ENCODE measurements around the gene AGBL3. TPM values are rescaled to one million over a fixed set of nuclear protein-coding genes. Genes with fewer than 3 reads are reported as not detected.

Gene AGBL3
- total RNA-seq: 1.1 TPM
- long read RNA-seq, partial matches to known transcripts: 1 of 3 reads
- long read RNA-seq, other reads (novel, unspliced or antisense): 2 of 3 reads

GRCh38 chr7:134986363-134987251 lies at the start of gene AGBL3:
AGBL3 (plus strand) TSS chr7:134986508; CDS start chr7:134987934, 1,426 bp downstream.
- ATAC-seq (peak; percentile 99), DNase-seq (peak; percentile 98)
- intact Hi-C loops (cut with micrococcal nuclease): loop anchor here (5.0 kb wide), 1 partner anchor 181 kb away; no protein-coding TSS in a partner anchor

DNA sequence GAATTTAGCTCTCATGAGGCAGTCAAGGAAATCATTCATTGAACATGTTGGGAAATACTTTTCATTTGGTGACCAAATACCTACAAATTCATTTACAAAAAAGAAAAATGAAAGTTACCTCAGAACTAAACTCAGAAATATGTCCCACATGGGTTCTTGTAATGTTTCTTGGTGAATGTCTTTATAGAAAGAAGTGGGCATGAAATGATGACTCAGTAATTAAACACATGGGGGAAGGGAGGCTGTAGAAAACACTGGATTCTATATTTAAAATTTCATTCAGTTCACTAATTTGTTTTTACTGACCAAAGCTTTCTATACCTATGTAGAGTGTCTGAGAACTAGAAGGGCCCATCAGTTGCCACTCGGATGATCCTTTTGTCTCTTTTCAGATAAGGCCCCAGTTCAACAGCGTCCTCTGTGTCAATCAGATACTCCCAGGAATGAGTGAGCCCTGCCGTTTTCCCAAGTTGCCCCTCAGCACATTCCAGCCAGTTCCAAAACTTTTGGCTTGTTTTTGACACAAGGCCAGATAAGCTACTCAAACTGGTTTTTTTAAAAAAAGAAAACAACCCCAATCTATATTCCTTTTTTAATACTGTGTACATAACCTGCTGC lies 49.3 kb upstream of the AGBL3 start:
- intact Hi-C loops (cut with micrococcal nuclease): no loop called here
- ATAC-seq (no peak), DNase-seq (no peak)

DNA sequence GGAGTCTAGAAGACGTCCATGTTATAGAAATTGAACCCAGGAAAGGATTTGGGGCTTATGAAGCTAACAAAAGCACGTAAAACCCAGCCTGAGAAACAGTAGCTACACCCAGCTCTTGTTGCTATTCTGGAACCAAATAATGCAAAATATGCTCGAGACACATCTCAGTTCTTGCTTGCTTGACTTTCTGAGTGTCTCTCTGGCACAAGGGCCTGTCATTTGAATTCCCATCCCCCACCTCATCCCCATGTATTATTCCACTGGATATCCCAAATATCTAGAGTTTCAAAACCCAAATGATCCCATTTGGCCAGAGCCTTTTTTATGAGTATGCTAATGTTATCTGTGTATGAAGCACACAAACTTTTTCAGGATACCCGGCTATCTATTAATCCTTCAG lies 48.2 kb upstream of the AGBL3 start:
- intact Hi-C loops (cut with micrococcal nuclease): no loop called here
- no peak for ATAC-seq
- DNase-seq: no peak

DNA sequence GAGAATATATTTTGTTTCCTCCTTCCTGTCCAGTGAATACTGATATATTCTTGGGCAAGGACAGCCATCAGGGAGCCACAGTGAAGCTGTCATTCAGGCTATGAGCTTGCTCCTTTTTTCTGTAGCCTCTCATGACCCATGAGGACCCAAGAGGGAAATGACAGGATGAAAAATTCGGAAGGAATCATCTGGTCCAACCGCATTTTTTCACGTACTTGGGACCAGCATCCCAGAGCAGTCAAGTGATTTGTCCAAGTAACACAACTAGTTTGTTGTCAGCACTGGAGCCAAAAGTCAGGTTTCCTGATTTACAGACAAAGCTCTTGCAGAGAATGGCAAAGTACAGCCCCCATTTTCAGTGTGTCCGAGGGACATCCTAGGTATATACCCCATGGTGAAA lies 47.2 kb upstream of the AGBL3 start:
- ATAC-seq (no peak), DNase-seq (no peak)
- intact Hi-C loops (cut with micrococcal nuclease): no loop called here

- intact Hi-C loops (cut with micrococcal nuclease): loop anchor here (10.0 kb wide), 2 partner anchors 46 to 166 kb away; partner anchors contain the start of gene CALD1
- no peak for DNase-seq
- no peak for ATAC-seq
Observed at GRCh38 chr7:134940729-134941128, 45.6 kb upstream of the AGBL3 start.

GRCh38 chr7:134941185-134941900 lies 45.0 kb upstream of the AGBL3 start:
- no peak for DNase-seq
- peak; percentile 57 for ATAC-seq
- intact Hi-C loops (cut with micrococcal nuclease): loop anchor here (10.0 kb wide), 2 partner anchors 47 to 167 kb away; partner anchors contain the start of gene CALD1

DNA sequence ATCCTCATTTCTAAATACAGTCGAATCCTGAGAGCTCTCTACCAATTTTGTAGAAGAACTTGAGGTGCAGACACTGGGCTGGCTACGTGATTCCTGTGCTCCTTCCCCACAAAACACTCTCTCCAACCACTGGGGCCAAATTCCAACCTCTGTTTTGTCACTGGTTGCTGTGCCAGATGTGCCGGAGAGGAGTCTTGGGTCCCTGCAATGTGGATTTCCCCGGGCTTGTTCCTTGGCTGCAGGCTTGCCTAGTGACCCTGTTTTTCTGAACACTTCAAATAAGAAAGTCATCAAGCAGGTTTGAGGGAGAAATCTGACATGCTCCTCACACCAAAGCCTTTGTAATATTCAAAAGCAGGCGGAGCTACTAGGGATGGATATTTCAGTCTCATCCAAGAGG lies 44.4 kb upstream of the AGBL3 start:
- ATAC-seq (no peak), DNase-seq (no peak)
- intact Hi-C loops (cut with micrococcal nuclease): loop anchor here (10.0 kb wide), 2 partner anchors 47 to 167 kb away; partner anchors contain the start of gene CALD1

DNA sequence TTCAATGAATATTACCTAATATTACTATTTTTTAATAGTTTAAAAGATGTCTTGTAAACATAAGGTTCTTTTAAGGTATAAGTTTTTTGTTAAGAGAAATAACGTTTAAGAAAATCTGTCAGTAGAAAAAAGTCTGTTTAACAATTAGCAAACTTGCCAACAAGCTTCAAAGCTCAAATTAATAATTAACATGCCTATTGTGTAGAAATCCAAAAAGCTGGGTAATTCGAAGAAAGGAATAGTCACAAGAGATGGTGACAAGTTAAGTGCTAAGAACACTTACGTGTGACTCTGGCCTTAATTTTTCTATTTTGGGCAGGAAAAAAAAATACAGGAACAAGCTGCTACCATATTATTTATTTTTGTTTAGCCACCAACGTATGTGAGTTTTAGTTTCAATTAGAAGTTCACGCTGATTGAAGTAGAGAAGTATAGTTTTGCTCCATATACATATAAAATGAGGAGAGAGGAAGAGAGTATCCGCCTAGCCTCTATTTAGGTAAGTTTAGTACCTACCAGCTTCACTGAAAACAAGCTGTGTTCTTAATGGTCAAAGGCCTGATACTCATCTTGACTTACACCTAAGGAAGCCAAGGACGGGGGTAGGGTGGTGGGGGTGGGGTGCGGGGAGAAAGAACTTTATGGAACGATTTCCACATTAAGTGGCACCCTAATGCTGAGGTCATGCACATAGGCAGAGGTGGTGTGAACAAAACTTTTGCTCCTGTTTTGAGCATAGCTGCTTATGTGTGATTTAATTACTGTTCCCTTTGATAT lies 43.4 kb upstream of the AGBL3 start:
- ATAC-seq (no peak), DNase-seq (no peak)
- intact Hi-C loops (cut with micrococcal nuclease): loop anchor here (10.0 kb wide), 2 partner anchors 48 to 168 kb away; partner anchors contain the start of gene CALD1

GRCh38 chr7:134943785-134944400 lies 42.4 kb upstream of the AGBL3 start:
- peak; percentile 45 for ATAC-seq
- intact Hi-C loops (cut with micrococcal nuclease): loop anchor here (10.0 kb wide), 2 partner anchors 49 to 169 kb away; partner anchors contain the start of gene CALD1

GRCh38 chr7:134945691-134946090 lies 40.6 kb upstream of the AGBL3 start:
- ATAC-seq (no peak), DNase-seq (no peak)
- intact Hi-C loops (cut with micrococcal nuclease): loop anchor here (10.0 kb wide), 2 partner anchors 51 to 171 kb away; partner anchors contain the start of gene CALD1

More at GRCh38 chr7:134943785-134944400, 42.4 kb upstream of the AGBL3 start:
- no peak for DNase-seq

GRCh38 chr7:134946260-134946659 lies 40.0 kb upstream of the AGBL3 start:
- ATAC-seq: no peak
- intact Hi-C loops (cut with micrococcal nuclease): loop anchor here (10.0 kb wide), 2 partner anchors 51 to 171 kb away; partner anchors contain the start of gene CALD1
- no peak for DNase-seq

GRCh38 chr7:134947329-134947728 lies 39.0 kb upstream of the AGBL3 start:
- DNase-seq (no peak), ATAC-seq (no peak)
- intact Hi-C loops (cut with micrococcal nuclease): loop anchor here (10.0 kb wide), 2 partner anchors 53 to 173 kb away; partner anchors contain the start of gene CALD1

- DNase-seq (no peak), ATAC-seq (no peak)
- intact Hi-C loops (cut with micrococcal nuclease): loop anchor here (10.0 kb wide), 2 partner anchors 53 to 173 kb away; partner anchors contain the start of gene CALD1
Observed at GRCh38 chr7:134947831-134948230, 38.5 kb upstream of the AGBL3 start.

GRCh38 chr7:134948246-134948645 lies 38.1 kb upstream of the AGBL3 start:
- intact Hi-C loops (cut with micrococcal nuclease): loop anchor here (10.0 kb wide), 2 partner anchors 53 to 173 kb away; partner anchors contain the start of gene CALD1
- ATAC-seq (no peak), DNase-seq (no peak)

DNA sequence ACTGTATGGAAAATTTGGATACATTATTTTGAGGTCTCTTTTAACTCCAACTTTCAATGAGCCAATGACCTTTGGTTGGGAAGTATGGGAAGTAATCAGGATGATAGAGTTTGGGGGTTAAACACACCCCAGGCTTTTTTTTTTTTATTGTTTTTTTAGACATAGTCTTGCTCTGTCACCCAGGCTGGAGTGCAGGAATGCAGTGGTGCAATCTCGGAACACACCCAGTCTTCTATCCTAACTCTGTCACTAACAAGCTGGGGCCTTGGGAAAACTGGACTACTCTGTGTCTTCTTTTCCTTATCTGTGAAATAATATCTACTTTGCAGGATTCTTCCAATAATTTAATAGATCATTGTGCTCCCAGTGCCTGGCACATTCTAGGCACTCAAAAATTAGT lies 37.6 kb upstream of the AGBL3 start:
- ATAC-seq: no peak
- DNase-seq: no peak
- intact Hi-C loops (cut with micrococcal nuclease): loop anchor here (10.0 kb wide), 2 partner anchors 54 to 174 kb away; partner anchors contain the start of gene CALD1

DNA sequence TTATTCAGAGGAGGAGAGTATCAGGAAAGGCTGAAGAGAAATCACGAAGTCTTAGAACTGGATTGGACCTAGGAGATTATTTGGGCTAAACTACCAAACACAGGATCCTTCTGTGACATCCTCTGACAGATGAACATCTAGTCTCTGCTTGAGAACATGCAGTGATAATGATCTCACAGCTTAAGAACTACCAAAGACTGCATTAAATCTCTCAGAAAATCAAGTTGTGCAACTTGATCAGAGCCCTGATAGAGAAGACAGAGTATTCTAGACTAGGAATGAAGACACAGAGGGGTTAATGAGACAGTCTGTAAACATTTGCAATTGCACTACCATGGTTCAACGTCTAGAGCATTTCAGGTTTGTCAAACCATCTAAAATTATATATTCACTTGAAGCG lies 37.1 kb upstream of the AGBL3 start:
- ATAC-seq: no peak
- DNase-seq: no peak
- intact Hi-C loops (cut with micrococcal nuclease): loop anchor here (10.0 kb wide), 2 partner anchors 54 to 174 kb away; partner anchors contain the start of gene CALD1

Data from left ventricle myocardium superior (tissue), 1 donor.